Memory B cell (primary cell): ENCODE measurements around the gene PHYH.
"Not testable (repeated sequence)": the region's sequence is repeated elsewhere in the genome, so short reads cannot be mapped to it uniquely, and the experiment has no call there.

Source experiments
- ATAC-seq: fragments of 150-1000 bp; cut with Tn5 transposase; 2 replicates; pipeline ENCODE4 v1.10.0; 2021; ENCODE audit warnings: low read depth, mild to moderate bottlenecking, moderate library complexity
- DNase-seq, 2 donors: peaks; one replicate each; pipeline ENCODE4 v3.0.0; 2022; ENCODE audit warnings: low spot score in 2 of 2
- H3K27ac Mint-ChIP-seq: one replicate; pipeline ENCODE4 v1.8.0; 2022; ENCODE audit warnings: mild to moderate bottlenecking, moderate library complexity, mixed read lengths
- H3K27me3 Mint-ChIP-seq: one replicate; pipeline ENCODE4 v1.8.0; 2022; ENCODE audit warnings: mixed read lengths
- H3K36me3 Mint-ChIP-seq: one replicate; pipeline ENCODE4 v1.8.0; 2022; ENCODE audit warnings: mild to moderate bottlenecking, mixed read lengths
- H3K4me1 Mint-ChIP-seq: one replicate; pipeline ENCODE4 v1.8.0; 2022; ENCODE audit warnings: mixed read lengths
- H3K4me3 Mint-ChIP-seq: one replicate; pipeline ENCODE4 v1.8.0; 2022; ENCODE audit warnings: mild to moderate bottlenecking, moderate library complexity, mixed read lengths
- H3K9me3 Mint-ChIP-seq: one replicate; pipeline ENCODE4 v1.8.0; 2022; ENCODE audit warnings: mixed read lengths

PHYH gene

DNA sequence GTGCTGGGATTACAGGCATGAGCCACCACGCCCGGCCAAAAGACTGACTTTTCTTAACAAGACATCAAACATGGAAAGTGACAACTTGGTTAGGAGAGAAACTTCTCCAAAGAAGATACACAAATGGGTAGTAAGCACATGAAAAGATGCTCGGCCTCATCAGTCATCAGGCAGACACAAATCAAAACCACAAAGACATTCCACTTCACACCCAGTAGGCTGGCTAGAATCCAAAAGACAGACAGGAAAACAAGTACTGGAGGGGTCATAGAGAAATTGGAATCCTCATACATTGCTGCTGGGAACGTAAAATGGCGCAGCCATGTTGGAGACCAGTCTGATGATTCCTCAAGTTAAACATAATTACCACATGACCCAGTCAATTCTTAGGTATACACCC lies 31.8 kb upstream of the PHYH start:
- H3K36me3 Mint-ChIP-seq, result peaks cover 20% of the 10 kb centered on the region
- DNase-seq, result no peak

DNA sequence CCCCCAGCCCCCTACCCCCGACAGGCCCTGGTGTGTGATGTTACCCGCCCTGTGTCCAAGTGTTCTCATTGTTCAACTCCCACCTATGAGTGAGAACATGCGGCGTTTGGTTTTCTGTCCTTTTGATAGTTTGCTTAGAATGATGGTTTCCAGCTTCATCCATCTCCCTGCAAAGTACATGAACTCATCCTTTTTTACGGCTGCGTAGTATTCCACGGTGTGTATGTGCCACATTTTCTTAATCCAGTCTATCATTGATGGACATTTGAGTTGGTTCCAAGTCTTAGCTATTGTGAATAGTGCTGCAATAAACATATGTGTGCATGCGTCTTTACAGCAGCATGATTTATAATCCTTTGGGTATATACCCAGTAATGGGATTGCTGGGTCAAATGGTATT lies 31.1 kb upstream of the PHYH start:
- H3K27me3 Mint-ChIP-seq, H3K4me1 Mint-ChIP-seq, H3K4me3 Mint-ChIP-seq, ATAC-seq, DNase-seq, H3K27ac Mint-ChIP-seq, H3K9me3 Mint-ChIP-seq: not testable (repeated sequence)
- peaks cover 21% of the 10 kb centered on the region for H3K36me3 Mint-ChIP-seq

More for the DNA sequence above, 31.8 kb upstream of the PHYH start:
- no peak overlapping the region for H3K27ac Mint-ChIP-seq
- no peak for ATAC-seq
- H3K4me3 Mint-ChIP-seq, result no peak overlapping the region
- H3K27me3 Mint-ChIP-seq, result no peaks in the 10 kb centered on the region
- no peaks in the 10 kb centered on the region for H3K4me1 Mint-ChIP-seq
- peaks cover 2% of the 10 kb centered on the region for H3K9me3 Mint-ChIP-seq

DNA sequence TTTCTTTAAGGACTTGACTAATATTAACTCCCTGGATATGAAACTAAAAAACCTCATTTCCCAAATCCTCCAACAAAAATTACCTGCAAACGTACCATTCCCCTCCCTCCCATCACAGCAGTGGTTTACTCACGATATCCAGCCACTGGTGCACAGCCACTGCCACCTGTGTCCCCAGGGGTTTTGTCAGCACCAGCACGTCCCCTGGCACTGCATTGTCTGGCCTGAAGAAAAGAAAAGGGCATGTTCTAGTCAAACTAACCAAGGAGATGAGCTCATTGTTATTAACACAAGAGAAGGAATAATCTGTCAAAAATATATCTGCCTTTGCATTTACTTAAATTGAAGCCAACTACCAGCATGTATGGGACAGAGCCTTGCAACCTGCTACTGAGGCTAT lies 29.7 kb upstream of the PHYH start:
- Mint-ChIP-seq H3K9me3 (peaks cover 2% of the 10 kb centered on the region), H3K27ac (no peak overlapping the region), H3K36me3 (peaks cover 28% of the 10 kb centered on the region), H3K4me1 (no peaks in the 10 kb centered on the region), H3K4me3 (no peak overlapping the region), H3K27me3 (no peaks in the 10 kb centered on the region)
- DNase-seq, result no peak
- ATAC-seq, result no peak

DNA sequence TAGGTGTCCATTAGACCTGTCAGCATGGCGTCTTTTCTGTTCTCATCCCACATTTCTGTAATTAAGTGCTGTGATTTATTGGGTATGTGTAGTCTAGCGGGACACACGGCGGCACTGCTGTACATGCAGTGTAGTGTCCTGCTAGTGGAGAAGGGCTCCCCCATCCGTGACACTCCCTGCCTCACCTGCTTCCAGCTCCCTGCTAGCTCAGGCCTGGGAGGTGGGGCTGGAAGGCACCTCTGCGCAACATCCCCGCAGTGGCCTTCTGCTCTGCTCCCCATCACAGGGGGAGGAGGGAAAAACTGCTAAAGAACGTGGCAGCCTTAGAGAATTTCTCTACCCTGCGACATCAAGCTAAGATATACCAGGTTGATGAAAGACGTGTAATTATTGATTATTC lies 28.7 kb upstream of the PHYH start:
- H3K36me3 Mint-ChIP-seq, result peaks cover 32% of the 10 kb centered on the region
- H3K27me3 Mint-ChIP-seq, result no peaks in the 10 kb centered on the region

DNA sequence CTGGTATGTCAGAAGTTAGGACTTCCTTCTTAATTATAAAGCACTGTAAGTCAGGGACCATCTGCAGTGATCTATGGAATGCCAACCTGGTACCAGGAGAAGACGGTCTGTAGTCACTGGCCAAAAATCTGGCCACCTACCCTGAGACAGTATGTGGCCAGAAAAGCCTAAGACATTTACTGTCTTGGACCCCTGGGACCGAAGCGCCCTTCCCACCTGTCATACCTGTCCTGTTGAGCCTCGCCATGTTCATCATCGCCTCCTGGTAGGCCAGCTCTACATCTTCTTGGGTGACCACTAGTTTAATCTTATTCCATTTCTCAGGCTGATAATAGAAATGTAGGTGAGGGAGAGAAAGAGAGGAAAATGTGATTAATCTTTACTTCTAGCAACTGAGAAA lies 28.3 kb upstream of the PHYH start:
- H3K27me3 Mint-ChIP-seq, result no peaks in the 10 kb centered on the region
- DNase-seq (no peak), ATAC-seq (no peak)
- peaks cover 31% of the 10 kb centered on the region for H3K36me3 Mint-ChIP-seq
- H3K4me1 Mint-ChIP-seq, result no peaks in the 10 kb centered on the region
- H3K27ac Mint-ChIP-seq, result no peak overlapping the region
- no peak overlapping the region for H3K4me3 Mint-ChIP-seq
- H3K9me3 Mint-ChIP-seq, result peaks cover 2% of the 10 kb centered on the region

More for the DNA sequence above, 28.7 kb upstream of the PHYH start:
- Mint-ChIP-seq H3K4me1 (no peaks in the 10 kb centered on the region), H3K9me3 (peaks cover 2% of the 10 kb centered on the region), H3K27ac (no peak overlapping the region), H3K4me3 (no peak overlapping the region)
- DNase-seq (no peak), ATAC-seq (no peak)

DNA sequence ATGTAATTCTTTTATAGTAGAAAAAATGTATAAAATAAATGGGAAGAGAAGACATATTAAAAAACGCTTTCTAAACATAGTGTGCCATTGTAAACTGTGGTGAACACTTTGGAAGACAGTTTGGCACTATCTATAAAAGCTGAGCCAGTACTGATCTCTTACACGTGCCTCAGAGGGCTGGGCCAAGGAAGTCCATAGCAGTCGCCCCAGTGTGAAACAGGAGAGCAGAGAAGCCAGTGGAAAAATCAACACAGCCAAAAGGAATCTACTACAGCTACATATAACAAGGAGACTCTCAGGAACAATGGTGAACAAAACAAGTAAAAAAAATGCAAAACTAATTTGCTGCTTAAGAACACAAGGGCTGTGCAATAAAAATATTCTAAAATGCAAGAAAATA lies 27.7 kb upstream of the PHYH start:
- peaks cover 2% of the 10 kb centered on the region for H3K9me3 Mint-ChIP-seq
- no peak overlapping the region for H3K27ac Mint-ChIP-seq
- no peaks in the 10 kb centered on the region for H3K27me3 Mint-ChIP-seq
- peaks cover 31% of the 10 kb centered on the region for H3K36me3 Mint-ChIP-seq
- no peak overlapping the region for H3K4me3 Mint-ChIP-seq
- ATAC-seq (no peak), DNase-seq (no peak)
- no peaks in the 10 kb centered on the region for H3K4me1 Mint-ChIP-seq

DNA sequence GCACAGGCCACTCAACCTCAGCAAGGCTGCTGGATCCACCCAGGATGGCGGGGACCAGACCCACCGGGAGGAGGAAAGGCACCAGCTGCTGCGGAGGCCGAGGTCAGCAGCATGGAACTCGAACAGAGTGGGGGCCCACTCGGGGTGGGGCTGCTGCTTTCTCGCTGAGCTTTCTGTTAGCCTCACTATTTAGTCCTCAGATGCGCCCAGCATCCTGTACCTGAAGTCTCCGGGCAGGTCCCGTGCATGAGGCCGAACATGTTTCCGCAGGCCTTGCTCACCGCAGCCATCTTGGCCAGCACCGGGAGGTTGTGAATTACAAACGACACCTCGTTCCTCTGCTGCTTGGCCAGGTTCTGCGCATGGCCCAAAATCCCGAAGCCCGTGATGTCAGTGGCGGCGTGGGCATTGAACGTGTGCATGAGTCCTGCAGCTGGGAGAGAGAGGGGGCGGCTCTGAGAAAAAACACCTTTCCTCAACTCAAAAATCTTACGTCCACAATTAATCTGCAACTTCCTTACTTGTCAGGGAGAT lies 22.8 kb upstream of the PHYH start:
- no peaks in the 10 kb centered on the region for H3K27me3 Mint-ChIP-seq
- peaks cover 21% of the 10 kb centered on the region for H3K36me3 Mint-ChIP-seq
- no peak overlapping the region for H3K4me3 Mint-ChIP-seq
- H3K27ac Mint-ChIP-seq, result no peak overlapping the region
- no peaks in the 10 kb centered on the region for H3K4me1 Mint-ChIP-seq
- no peaks in the 10 kb centered on the region for H3K9me3 Mint-ChIP-seq
- DNase-seq (no peak), ATAC-seq (no peak)

DNA sequence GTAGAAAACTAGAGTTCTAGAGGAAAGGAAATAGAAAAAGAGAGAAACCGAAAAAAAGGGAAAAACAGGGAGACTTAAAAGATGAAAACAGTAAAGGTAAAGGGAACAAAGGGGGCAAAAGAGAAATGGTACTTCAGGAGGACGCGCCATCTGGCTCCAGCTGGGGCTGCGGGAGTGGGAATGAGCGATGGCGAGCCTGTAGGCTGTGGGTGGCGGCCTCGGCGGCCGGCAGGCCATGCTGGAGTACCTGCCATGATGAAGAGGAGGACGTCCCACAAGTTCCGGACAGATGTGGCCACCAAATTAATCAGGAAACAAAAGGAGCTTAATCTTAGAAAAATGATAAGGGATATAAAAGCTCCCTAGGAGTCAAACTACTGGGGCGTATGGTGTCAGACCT lies 21.7 kb upstream of the PHYH start:
- Mint-ChIP-seq H3K27ac (no peak overlapping the region), H3K27me3 (no peaks in the 10 kb centered on the region), H3K4me1 (no peaks in the 10 kb centered on the region), H3K36me3 (peaks cover 21% of the 10 kb centered on the region), H3K9me3 (no peaks in the 10 kb centered on the region), H3K4me3 (no peak overlapping the region)
- ATAC-seq (no peak), DNase-seq (no peak)

DNA sequence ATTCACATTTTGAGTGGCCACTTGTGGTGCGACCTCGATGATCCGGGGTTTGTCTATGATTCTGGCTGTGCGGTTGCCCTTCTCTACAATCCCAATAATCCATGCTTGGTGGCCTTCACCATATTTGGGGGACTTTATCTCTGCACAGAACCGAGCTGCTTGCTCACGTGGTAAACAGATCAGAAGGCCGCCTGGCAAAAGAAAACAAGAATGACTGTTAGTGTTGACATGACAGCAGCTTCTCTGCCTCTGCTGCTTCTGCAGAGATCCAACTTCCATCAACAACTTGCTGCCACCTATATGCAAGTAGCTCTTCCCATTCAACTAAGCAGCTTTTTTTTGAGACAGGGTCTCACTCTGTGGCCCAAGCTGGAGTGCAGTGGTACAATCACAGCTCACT lies 19.3 kb upstream of the PHYH start:
- no peaks in the 10 kb centered on the region for H3K27me3 Mint-ChIP-seq
- no peaks in the 10 kb centered on the region for H3K9me3 Mint-ChIP-seq

DNA sequence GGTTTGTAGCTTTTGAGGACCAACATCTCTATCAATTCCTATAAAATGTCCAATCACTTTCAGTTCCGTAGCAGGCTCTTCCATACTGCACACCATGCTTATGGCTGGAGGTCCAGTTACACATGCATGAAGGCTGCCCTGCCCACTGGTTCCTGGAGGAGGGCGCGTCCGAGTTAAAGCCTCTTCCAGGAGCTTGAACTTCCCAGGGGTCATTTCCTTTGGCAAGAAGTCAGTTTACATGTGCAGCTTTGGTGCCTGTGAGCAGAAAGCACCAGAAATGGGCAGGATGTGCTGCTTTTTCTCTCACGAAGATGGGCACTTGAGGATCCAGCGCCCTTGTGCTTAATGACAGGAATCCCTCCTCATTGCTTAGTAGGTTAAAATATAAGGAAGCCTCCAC lies 17.6 kb upstream of the PHYH start:
- peaks cover 9% of the 10 kb centered on the region for H3K36me3 Mint-ChIP-seq
- H3K27me3 Mint-ChIP-seq, result no peaks in the 10 kb centered on the region

More for the DNA sequence above, 19.3 kb upstream of the PHYH start:
- Mint-ChIP-seq H3K36me3 (peaks cover 12% of the 10 kb centered on the region), H3K27ac (peak overlapping the region; percentile 53), H3K4me3 (no peak overlapping the region), H3K4me1 (no peaks in the 10 kb centered on the region)
- no peak for DNase-seq
- no peak for ATAC-seq

DNA sequence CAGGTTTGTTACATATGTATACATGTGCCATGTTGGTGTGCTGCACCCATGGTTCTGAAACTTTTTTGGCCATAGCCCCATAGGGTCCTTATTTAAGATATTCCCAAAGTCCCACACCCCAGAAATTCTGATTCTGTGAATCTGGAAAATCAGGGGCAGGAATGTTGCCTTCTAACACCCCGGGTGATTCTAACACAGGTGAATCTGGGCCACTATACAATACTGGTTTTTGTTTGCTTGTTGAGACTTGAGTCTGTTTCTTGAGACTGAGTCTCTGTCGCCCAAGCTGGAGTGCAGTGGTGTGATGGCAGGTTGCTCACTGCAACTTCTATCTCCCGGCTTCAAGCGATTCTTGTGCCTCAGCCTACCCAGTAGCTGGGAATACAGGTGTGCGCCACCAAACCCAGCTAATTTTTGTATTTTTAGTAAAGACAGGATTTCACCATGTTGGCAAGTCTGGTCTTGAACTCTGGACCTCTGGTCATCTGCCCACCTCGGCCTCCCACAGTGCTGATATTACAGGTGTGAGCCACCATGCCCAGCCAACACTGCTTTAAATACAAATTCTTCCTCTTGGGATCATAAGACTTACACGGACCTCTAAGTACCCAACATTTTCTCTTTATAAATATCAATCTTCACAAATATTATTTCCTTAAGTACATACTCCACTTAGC lies 16.9 kb upstream of the PHYH start:
- peaks cover 9% of the 10 kb centered on the region for H3K36me3 Mint-ChIP-seq
- H3K9me3 Mint-ChIP-seq, result no peaks in the 10 kb centered on the region
- H3K4me1 Mint-ChIP-seq, result no peaks in the 10 kb centered on the region
- H3K27me3 Mint-ChIP-seq, result no peaks in the 10 kb centered on the region
- H3K4me3 Mint-ChIP-seq, result no peak overlapping the region
- DNase-seq (no peak), ATAC-seq (no peak)
- no peak overlapping the region for H3K27ac Mint-ChIP-seq

More for the DNA sequence above, 17.6 kb upstream of the PHYH start:
- Mint-ChIP-seq H3K4me1 (no peaks in the 10 kb centered on the region), H3K4me3 (no peak overlapping the region), H3K9me3 (no peaks in the 10 kb centered on the region), H3K27ac (no peak overlapping the region)
- no peak for ATAC-seq
- DNase-seq, result no peak

DNA sequence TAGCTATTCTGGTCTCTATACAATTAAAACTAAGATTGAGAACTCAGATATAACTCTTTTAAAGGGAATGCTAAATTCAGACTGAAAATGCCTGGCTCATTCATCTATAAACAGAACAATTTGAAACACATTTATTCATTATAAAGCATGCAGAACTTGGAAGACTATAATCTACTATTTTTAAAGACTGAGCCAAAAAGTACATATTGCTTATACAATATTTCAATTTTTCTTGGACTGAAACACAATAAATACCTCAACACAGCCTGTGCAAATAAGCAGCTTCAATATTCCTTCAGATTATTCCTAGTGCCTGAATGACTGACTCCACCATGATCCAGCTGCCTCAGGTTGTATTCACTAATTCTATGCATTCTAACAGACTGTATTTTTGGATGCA lies 15.5 kb upstream of the PHYH start:
- DNase-seq (no peak), ATAC-seq (no peak)
- Mint-ChIP-seq H3K4me1 (no peaks in the 10 kb centered on the region), H3K27me3 (no peaks in the 10 kb centered on the region), H3K27ac (no peak overlapping the region), H3K4me3 (no peak overlapping the region), H3K9me3 (no peaks in the 10 kb centered on the region), H3K36me3 (peaks cover 6% of the 10 kb centered on the region)

DNA sequence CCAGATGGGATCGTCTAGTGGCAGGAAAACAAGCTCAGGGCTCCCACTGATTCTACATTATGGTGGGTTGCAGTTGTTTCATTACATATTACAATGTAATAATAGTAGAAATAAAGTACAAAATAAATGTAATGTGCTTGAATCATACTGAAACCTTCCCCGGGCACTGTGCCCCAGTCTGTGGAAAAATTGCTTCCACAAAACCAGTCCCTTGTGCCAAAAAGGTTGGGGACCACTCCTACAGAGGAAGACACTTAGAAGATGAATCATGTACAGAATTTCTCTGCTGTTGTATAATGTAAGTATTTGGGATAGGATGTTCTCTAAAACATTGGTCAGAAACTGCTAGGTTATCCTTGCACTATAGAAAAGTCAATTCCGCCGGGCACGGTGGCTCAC lies 11.3 kb upstream of the PHYH start:
- no peaks in the 10 kb centered on the region for H3K4me1 Mint-ChIP-seq
- H3K27me3 Mint-ChIP-seq, result no peaks in the 10 kb centered on the region
- peaks cover under 1% of the 10 kb centered on the region for H3K36me3 Mint-ChIP-seq
- no peak overlapping the region for H3K27ac Mint-ChIP-seq
- H3K4me3 Mint-ChIP-seq, result no peak overlapping the region
- no peak for DNase-seq
- H3K9me3 Mint-ChIP-seq, result no peaks in the 10 kb centered on the region
- ATAC-seq, result no peak

DNA sequence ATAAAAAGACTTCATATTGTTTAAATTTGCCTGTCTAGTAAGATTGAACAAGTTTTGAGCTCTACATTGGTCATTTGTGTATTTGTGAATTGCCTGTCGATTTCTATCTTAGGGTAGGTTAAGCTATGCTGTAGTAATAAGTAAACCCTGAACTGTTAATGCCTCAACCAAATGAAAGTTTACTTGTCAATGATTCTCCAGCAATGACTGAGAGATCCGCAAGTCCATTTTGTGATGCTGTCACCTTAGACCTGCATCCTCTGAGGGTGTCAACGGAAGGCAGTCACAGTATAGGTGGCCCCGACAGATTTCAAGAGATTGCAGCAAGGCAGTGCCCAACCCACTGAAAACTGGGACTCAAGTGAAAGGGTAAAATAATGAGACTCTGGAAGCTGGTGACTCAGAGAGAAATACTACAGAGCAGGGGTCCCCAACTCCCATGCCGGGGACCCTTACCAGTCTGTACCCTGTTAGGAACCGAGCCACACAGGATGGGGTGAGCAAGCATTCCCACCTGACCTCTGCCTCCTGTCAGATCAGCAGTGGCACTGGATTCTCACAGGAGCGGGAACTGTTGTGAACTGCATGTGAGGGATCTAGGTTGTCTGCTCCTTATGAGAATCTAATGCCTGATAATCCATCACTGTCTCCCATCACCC lies 10.8 kb upstream of the PHYH start:
- no peak overlapping the region for H3K4me3 Mint-ChIP-seq
- H3K27me3 Mint-ChIP-seq, result no peaks in the 10 kb centered on the region
- DNase-seq (no peak), ATAC-seq (no peak)
- H3K4me1 Mint-ChIP-seq, result no peaks in the 10 kb centered on the region
- H3K27ac Mint-ChIP-seq, result no peak overlapping the region
- H3K9me3 Mint-ChIP-seq, result no peaks in the 10 kb centered on the region
- peaks cover 5% of the 10 kb centered on the region for H3K36me3 Mint-ChIP-seq

DNA sequence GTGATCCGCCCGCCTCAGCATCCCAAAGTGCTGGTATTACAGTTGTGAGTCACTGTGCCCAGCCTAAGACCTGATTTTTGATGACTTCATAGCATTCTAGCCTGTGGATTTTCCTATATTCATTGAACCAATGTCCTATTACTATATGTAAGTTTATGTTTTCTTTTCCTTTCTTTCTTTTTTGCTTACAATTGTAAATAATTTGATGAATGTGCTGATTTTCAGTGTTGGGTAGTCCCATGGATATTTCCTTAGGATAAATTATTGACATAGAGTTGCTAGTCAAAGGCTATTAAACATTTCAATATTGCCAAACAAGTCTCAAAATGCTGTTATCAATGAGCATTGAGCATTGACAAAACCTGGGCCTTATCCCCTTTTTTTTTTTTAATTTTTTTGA lies 9.9 kb upstream of the PHYH start:
- H3K27ac Mint-ChIP-seq, result no peak overlapping the region
- no peaks in the 10 kb centered on the region for H3K4me1 Mint-ChIP-seq
- H3K27me3 Mint-ChIP-seq, result no peaks in the 10 kb centered on the region
- peaks cover 5% of the 10 kb centered on the region for H3K36me3 Mint-ChIP-seq
- no peaks in the 10 kb centered on the region for H3K9me3 Mint-ChIP-seq
- DNase-seq (no peak), ATAC-seq (no peak)
- no peak overlapping the region for H3K4me3 Mint-ChIP-seq
